ENCODE results near the gene TRIP13.

DNA sequence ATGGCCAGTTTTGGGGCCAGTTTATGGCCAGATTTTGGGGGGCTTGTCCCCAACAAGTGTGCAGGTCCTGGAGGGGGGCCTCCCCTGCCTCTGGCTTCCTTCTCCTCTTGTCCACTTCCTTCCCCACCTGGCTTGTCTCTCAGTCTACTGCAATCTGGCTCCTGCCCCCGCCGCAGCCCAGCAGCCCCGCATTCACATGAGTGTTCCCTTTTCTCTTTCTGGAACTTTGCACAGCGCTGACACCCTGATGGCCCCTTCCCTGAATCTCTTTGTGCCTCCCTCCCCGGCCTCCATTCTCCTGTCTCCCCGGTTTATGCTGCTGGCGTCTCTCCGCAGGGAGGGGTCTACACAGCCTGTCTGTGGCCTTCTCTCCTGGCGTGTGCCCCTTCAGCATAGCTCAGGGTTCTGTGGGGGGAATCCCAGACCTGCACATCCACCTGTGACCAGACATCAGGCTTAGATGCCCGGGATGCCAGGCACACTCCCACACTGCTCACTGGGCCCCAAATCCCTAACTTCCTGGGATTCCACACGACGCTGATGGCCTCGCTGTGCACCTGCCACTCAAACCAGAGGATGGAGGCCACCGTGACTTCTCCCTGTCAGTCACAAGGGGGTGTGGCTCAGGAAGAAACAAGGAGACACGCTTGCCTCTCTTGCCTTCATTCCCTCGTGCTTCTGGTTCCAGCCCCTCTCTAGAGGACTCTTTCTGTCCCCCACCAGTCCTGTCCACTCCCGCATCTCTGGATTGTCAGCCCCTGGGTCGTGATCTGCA, 17.5 kb downstream of the TRIP13 start:
- TF ChIP-seq ZBED1 (IDR thresholded peaks at IDR 0.05) (no peak), MAZ (CRISPR knock-in tag; conservative IDR thresholded peaks at IDR 0.05 in 1 of 2, IDR thresholded peaks at IDR 0.05 in 1 of 2) (no peak), KHSRP (IDR thresholded peaks at IDR 0.05) (no peak)

All from K562 (cell line).